ENCODE measurements around the gene TIMM13.
"Not testable (repeated sequence)": the region's sequence is repeated elsewhere in the genome, so short reads cannot be mapped to it uniquely, and the experiment has no call there.

The TIMM13 gene

DNA sequence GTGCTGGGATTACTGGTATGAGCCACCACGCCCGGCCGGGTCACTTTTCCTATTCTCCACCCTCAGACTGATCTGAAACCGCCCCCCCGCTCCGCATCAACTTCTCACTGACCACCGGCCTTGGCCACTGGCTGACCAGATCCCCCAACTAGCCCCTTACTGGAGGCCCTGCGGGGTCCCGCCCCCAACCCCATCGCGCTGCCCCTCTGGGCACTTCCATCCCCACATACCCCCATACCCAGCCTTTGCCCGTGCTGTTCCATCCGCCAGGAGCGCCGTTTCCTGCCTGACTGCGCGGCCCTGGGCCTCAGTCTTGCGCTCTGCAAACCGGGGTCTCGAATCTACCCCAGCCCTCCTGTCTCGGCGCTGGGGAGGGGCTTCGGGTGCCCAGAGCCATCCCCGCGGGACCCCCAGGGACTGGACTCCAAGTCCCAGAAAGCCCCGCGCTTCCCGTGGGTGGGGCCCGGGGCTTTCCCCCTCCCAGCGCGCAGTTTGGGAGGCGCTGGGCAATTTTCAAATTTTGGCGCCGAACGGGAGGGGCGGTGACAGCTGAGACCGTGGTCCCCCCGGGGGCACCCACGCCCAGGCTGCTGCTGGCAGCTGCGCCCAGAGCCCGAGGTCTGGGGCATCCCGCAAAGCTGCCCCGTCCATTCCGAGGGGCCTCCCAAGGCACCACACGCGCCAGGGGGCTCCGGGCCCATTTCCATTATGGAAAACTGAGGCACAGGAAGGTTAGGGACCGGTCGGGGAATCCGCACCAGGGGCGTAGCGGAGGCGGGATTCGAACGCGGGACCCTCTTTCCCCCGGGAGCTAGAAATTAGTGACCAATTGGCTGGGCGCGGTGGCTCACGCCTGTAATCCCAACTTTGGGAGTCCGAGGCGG, 34.6 kb upstream of the TIMM13 start:
- peak overlapping the region; percentile 64 for H3K4me3 ChIP-seq (ENCODE audit: low read length)
- no peak for TF ChIP-seq ZNF274 (IDR thresholded peaks at IDR 0.05; ENCODE audit: low read depth, low read length)

DNA sequence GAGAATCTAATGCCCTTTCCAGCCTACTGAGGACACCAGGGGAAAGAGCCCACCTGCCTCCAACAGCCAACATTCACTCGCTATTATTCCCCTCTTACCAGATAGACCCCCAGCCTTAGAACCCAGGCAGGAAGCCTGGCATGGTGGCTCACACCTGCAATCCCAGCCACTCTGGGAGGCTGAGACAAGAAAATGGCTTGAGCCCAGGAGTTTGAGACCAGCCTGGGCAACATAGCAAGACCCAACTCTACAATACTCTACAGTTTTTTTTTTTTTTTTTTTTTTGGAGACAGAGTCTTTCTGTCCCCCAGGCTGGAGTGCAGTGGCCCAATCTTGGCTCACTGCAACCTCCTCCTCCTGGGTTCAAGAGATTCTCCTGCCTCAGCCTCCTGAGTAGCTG, 32.9 kb upstream of the TIMM13 start:
- H3K4me3 ChIP-seq (ENCODE audit: low read length): no peak overlapping the region
- no peak for TF ChIP-seq ZNF274 (IDR thresholded peaks at IDR 0.05; ENCODE audit: low read depth, low read length)

DNA sequence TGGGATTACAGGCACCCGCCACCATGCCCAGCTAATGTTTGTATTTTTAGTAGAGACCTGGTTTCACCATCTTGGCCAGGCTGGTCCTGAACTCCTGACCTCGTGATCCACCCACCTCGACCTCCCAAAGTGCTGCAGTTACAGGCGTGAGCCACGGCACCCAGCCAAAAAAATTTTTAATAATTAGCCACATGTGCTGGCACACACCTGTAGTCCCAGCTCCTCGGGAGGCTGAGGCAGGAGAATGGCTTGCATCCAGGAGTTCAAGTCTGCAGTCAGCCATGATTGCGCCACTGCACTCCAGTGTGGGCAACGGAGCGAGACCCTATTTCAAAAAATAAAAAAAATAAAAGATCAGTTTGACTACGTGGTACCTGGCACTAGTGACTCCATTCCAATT, 31.4 kb upstream of the TIMM13 start:
- not testable (repeated sequence) for H3K4me3 ChIP-seq (ENCODE audit: low read length)

DNA sequence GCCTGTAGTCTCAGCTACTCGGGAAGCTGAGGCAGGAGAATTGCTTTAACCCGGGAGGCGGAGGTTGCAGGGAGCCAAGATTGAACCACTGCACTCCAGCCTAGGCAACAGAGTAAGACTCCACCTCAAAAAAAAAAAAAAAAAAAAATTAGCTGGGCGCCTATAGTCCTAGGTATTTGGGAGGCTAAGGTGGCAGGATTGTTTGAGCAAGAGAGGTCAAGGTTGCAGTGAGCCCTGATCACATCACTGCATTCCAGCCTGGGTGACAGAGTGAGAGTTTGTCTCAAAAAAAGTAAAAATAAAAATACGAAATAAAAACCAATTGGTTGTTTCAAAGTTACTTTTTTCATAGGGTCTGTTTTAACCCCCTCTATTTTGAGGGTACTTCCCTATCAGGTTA, 30.7 kb upstream of the TIMM13 start:
- no peak overlapping the region for H3K4me3 ChIP-seq (ENCODE audit: low read length)
- no peak for TF ChIP-seq ZNF274 (IDR thresholded peaks at IDR 0.05; ENCODE audit: low read depth, low read length)

DNA sequence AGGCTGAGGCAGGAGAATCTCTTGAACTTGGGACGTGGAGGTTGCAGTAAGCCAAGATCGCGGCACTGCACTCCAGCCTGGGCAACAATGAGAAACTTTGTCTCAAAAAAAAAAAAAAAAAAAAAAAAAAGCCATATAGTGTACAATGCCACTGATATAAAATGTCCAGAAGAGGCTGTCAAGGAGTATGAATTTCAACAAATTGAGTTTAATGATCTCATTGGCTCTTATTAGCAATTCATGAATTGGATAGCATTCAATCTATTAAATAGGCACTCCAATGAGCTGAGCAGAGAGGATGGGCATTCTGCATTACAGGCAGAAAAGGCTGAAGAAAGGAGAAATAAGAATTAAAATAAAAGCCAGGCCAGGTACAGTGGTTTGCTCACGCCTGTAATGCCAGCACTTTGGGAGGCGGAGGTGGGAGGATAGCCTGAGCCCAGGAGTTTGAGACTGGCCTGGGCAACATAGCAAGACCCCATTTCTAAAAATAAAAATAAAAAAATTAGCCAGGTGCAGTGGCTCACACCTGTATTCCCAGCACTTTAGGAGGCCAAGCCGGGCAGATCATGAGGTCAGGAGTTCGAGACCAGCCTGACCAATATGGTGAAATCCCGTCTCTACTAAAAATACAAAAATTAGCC, 30.1 kb upstream of the TIMM13 start:
- TF ChIP-seq ZNF274 (IDR thresholded peaks at IDR 0.05; ENCODE audit: low read depth, low read length): no peak
- H3K4me3 ChIP-seq (ENCODE audit: low read length): peak overlapping the region; percentile 49; the same call in 1 of the 2 replicates

DNA sequence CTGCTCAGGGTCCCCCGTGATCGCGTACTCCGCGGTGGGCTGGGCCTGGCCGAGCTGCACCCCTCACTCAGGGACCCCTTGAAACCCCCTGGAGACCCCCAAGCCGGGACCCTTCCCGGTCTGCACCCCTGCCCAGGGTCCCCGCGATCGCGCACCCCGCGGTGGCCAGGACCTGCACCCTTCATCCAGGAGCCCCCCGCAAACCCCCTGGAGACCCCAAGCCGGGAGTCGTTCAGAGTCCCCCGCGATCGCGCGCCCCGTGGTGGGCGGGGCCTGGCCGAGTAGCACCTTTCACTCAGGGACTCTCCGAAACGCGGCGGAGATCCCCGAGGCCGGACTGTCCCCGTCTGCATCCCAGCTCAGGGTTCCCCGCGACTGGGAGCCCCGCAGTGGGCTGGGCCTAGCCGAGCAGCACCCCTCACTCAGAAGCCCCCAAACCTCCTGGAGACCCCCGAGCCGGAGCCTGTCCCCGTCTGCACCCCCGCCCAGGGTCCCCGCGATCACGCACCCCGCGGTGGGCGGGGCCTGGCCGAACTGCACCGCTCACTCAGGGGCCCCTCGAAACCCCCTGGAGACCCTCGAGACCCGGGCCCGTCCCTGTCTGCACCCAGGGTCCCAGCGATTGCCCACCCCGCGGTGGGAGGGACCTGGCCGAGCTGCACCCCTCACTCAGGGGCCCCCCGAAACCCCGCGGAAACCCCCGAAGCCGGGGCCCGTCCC, 28.6 kb upstream of the TIMM13 start:
- H3K4me3 ChIP-seq (ENCODE audit: low read length): peak overlapping the region; percentile 95
- no peak for TF ChIP-seq ZNF274 (IDR thresholded peaks at IDR 0.05; ENCODE audit: low read depth, low read length)

DNA sequence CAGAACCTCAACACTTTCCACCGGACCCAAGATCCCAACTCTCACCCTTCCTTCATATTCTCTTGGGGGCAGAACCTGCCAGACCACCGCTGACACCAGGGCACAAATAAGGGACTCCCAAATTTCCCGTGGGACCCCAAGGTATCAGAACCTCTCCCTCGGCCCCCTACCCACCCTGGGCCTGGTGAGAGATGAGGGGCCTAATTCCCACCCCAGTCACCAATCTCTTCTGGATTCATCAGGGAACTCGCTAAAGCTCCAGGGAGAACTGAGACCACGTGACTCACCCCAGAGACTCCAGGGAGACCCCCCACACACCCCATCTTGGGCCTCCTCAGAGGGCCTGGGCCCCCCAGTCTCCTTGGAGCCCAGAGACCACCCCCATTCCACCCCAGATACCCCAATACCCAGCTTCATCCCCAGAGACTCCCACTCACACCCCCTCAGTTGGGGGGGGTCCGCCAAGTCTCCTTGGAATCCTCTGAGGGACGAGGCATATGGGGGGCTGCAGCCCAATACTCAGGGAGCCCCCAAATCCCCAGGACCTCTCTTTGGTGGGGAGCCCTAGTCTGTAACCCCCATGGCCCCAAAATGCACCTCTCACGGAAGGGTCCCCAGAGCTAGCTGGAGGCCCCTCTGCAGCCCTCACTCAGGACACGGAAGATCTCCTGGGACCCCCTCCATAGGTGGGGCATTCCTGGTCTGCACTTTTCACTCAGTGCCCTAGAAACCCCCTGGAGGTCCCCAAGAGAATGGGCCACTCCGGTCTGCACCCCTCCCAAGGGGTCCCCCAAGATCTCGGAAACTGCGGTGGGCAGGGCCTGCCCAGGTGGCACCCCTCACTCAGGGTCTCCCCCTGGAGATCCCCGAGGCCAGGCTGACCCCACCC, 27.8 kb upstream of the TIMM13 start:
- TF ChIP-seq ZNF274 (IDR thresholded peaks at IDR 0.05; ENCODE audit: low read depth, low read length): no peak

DNA sequence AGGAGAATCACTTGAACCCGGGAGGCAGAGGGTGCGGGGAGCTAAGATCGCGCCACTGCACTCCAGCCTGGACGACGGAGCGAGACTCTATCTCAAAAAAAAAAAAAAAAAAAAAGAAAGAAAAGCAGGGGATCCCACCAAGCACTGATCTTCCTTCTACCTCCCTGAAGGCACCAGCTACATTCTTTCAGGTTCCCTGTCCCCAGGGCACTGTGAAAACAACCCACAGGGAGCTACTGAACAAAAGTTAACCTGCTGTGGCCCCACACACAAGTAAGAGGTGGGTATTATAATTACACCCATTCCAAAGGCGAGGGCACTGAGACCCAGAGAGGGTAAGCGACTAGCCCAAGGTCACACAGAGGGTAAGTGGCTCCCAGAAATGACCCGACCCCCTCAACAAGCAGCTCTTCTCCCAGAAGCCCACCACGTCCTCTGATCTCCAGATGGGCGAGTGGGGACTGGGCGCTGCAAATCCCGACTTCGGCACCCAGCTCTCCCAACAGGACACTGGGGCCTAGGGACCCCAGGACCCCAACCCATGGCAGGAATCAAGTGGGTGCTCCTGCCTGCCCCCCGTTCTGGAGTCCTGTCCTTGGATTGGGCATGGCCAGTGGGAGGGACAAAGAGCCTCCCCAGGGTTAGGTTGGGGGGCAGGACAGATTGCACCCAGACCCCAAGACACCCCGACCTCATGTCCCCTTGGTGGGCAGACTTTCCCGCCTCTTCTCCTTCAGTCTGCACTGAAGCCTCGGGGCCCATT, 27.0 kb upstream of the TIMM13 start:
- H3K4me3 ChIP-seq (ENCODE audit: low read length): no peak overlapping the region
- no peak for TF ChIP-seq ZNF274 (IDR thresholded peaks at IDR 0.05; ENCODE audit: low read depth, low read length)

More for the DNA sequence above, 27.8 kb upstream of the TIMM13 start:
- H3K4me3 ChIP-seq (ENCODE audit: low read length): peak overlapping the region; percentile 95

DNA sequence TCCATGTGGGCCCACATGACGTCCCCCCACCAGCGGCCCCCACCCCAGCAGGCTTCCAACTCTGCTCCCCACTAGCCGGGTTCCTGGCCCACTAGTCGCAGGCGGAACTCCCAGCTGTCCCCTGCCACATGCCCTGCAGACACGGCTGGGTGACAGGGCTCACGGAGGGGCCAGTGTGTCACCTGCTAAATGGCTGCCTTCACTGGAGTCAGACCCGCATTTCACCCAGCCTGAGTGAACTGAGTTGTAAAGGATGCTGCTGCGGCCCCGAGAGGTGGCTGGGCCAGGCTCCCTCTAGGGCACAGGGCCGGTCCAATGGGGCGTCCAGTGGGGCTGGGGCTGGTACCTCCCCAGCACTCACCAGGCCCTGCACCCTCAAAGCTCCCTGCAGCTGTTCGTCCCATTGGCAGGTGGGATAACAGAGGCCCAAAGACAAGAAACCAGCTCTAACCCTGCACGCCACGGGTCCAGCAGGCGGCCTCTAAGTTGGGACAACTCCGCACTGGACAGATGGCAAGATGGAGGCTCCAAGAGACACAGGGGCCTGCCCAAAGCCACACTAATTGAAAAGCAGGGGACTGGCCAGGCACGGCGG, 26.1 kb upstream of the TIMM13 start:
- no peak for TF ChIP-seq ZNF274 (IDR thresholded peaks at IDR 0.05; ENCODE audit: low read depth, low read length)
- no peak overlapping the region for H3K4me3 ChIP-seq (ENCODE audit: low read length)

DNA sequence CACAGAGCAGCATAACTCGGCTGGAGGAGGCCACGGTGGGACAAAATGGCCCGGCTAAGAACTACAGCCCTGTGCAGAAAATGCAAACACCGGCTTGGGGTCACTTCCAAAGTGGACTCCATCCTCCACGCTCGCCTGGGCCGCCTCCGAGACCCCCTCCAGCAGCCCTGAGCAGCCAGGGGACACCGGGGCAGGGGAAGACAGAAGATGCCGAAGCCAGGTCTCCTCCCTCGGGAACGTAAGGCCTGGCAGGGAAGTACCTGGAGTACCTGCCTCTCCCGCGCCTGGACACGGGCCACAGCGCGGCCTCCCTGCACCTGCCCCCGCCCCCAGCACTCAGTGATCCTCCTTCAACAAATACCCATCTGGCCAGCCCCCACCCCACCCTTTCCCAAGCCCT, 24.4 kb upstream of the TIMM13 start:
- no peak overlapping the region for H3K4me3 ChIP-seq (ENCODE audit: low read length)
- TF ChIP-seq ZNF274 (IDR thresholded peaks at IDR 0.05; ENCODE audit: low read depth, low read length): no peak

DNA sequence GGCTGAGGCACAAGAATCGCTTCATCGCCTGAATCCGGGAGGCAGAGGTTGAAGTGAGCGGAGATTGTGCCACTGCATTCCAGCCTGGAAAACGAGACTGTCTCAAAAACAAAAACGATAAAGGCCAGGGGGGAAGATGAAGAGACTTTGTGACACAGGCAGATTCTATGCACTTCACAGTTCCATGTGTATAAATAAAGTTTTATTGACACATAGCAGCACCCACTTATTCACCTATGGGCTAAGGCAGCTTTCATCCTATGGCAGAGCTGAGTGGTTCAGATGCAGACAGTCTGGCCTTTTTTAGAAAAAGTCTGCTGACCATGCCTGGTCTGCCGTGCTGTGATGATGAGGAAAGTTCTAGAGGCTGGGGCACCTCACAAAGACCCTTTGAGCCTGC, 23.8 kb upstream of the TIMM13 start:
- no peak for TF ChIP-seq ZNF274 (IDR thresholded peaks at IDR 0.05; ENCODE audit: low read depth, low read length)
- H3K4me3 ChIP-seq (ENCODE audit: low read length): no peak overlapping the region

DNA sequence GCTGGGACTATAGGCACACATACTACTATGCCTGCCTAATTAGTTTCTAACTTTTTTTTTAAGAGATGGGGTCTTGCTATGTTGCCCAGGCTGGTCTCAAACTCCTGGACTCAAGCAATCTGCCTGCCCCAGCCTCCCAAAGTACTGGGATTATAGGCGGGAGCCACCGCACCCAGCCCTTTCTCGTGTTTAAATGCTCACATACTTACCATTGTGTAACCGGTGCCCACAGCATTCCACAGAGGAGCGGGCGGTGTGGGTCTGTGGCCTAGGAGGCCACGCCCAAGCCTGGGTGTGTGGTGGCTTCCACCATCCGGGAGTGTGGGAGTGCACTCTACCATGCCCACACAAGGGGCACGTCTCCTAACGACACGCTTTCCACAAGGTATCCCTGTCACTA, 21.6 kb upstream of the TIMM13 start:
- TF ChIP-seq ZNF274 (IDR thresholded peaks at IDR 0.05; ENCODE audit: low read depth, low read length): no peak
- no peak overlapping the region for H3K4me3 ChIP-seq (ENCODE audit: low read length)

DNA sequence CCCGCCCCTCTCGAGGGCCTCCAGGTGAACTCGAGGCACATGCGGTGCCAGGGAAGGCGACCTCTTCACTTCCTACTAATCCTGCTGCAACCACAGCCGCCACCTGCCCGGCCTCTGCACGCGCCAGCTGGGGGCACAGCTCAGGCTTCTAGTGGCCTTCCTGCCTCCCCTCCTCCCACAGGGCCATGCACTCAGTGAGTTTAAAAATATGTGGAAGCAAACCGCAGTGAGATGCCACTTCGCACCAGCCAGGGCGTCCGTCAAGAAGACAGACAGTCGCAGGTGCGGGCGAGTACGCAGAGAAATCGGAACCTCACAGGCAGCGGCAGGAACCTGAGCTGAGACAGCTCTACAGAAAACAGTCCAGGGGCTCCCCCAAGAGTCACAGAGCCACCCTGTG, 19.0 kb upstream of the TIMM13 start:
- no peak overlapping the region for H3K4me3 ChIP-seq (ENCODE audit: low read length)
- TF ChIP-seq ZNF274 (IDR thresholded peaks at IDR 0.05; ENCODE audit: low read depth, low read length): no peak
